ENCODE measurements around the gene LPAR1.
"Not testable (repeated sequence)": the region's sequence is repeated elsewhere in the genome, so short reads cannot be mapped to it uniquely, and the experiment has no call there.

LPAR1 gene

GRCh38 chr9:110830495-110830894, 207.8 kb downstream of the LPAR1 start:
- no peak overlapping the region for H3K18ac ChIP-seq (ENCODE audit: low read depth in 1 of 2, low read length in 2 of 2)
- no peak overlapping the region for H2BK15ac ChIP-seq (ENCODE audit: low read depth, poor library complexity, severe bottlenecking)
- no peak overlapping the region for H4K91ac ChIP-seq (ENCODE audit: low read length)
- no peak overlapping the region for H3K4me2 ChIP-seq (ENCODE audit: low read length, poor library complexity, severe bottlenecking)
- no peak overlapping the region for H4K8ac ChIP-seq (ENCODE audit: low read length)
- H3K9ac ChIP-seq (ENCODE audit: low read length), result no peak overlapping the region
- no peak overlapping the region for H3K14ac ChIP-seq (ENCODE audit: low read length in 2 of 2)
- H3K4me3 ChIP-seq (ENCODE audit: insufficient read depth in 1 of 2, low read depth in 1 of 2, low read length in 2 of 2), result no peak overlapping the region
- H3K36me3 ChIP-seq (ENCODE audit: control insufficient read depth in 1 of 2, insufficient read depth in 2 of 2, low read depth in 1 of 2, low read length in 2 of 2), result no peaks in the 10 kb centered on the region
- H2BK12ac ChIP-seq (ENCODE audit: low read length in 2 of 2), result no peak overlapping the region
- no peak overlapping the region for H3K23ac ChIP-seq (ENCODE audit: low read length in 2 of 2)
- DNase-seq, result no peak
- H3K79me1 ChIP-seq (replicated peaks; ENCODE audit: low read length, poor library complexity, severe bottlenecking), result no peaks in the 10 kb centered on the region
- no peak overlapping the region for H2AFZ ChIP-seq (ENCODE audit: low read depth, low read length)
- no peak overlapping the region for H3K4ac ChIP-seq (ENCODE audit: low read depth in 1 of 2, low read length in 2 of 2)
- no peaks in the 10 kb centered on the region for H3K27me3 ChIP-seq (ENCODE audit: control insufficient read depth in 1 of 2, insufficient read depth in 1 of 2, low read length in 2 of 2)
- H3K9me3 ChIP-seq (ENCODE audit: control insufficient read depth, low read length), result no peaks in the 10 kb centered on the region
- no peak overlapping the region for H2AK5ac ChIP-seq (ENCODE audit: low read length, severe bottlenecking)
- H3K27ac ChIP-seq (ENCODE audit: low read length, poor library complexity, severe bottlenecking), result no peak overlapping the region
- WGBS, result 96% methylated on average over 21 of the region's 21 CpGs
- no peaks in the 10 kb centered on the region for H3K4me1 ChIP-seq (ENCODE audit: control insufficient read depth, insufficient read depth, low read depth, low read length)
- H2BK120ac ChIP-seq (ENCODE audit: low read depth, low read length), result no peak overlapping the region
- no peak overlapping the region for H2BK5ac ChIP-seq (ENCODE audit: low read depth, low read length, poor library complexity, severe bottlenecking)

DNA sequence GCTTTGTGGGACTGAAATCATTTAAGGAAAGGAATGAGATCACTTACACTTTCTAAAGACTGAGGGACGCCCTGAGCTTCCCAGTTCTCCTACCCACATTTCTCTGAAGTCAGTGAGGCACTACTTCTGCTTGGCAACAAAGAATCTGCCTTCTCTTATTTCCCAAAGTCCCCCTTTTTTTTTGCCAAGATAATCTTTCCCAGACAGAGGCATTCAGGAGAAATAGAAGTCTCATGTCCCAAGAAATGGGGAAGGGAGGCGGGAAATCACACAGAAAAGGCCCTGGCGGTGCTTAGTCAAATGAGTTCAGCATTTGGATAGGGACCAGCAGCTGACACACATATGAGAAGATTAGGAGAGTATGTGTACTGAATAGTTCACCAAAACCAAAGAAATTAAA, 210.0 kb downstream of the LPAR1 start:
- H3K27me3 ChIP-seq (ENCODE audit: control insufficient read depth in 1 of 2, insufficient read depth in 1 of 2, low read length in 2 of 2), result no peaks in the 10 kb centered on the region
- H2AK5ac ChIP-seq (ENCODE audit: low read length, severe bottlenecking), result no peak overlapping the region
- no peak overlapping the region for H3K18ac ChIP-seq (ENCODE audit: low read depth in 1 of 2, low read length in 2 of 2)
- H2BK5ac ChIP-seq (ENCODE audit: low read depth, low read length, poor library complexity, severe bottlenecking), result no peak overlapping the region
- H3K27ac ChIP-seq (ENCODE audit: low read length, poor library complexity, severe bottlenecking), result no peak overlapping the region
- H2AFZ ChIP-seq (ENCODE audit: low read depth, low read length), result no peak overlapping the region
- no peak overlapping the region for H3K23ac ChIP-seq (ENCODE audit: low read length in 2 of 2)
- peak overlapping the region in 1 of 2 experiments; percentile 55 for H3K4me3 ChIP-seq (ENCODE audit: insufficient read depth in 1 of 2, low read depth in 1 of 2, low read length in 2 of 2)
- no peaks in the 10 kb centered on the region for H3K4me1 ChIP-seq (ENCODE audit: control insufficient read depth, insufficient read depth, low read depth, low read length)
- H2BK12ac ChIP-seq (ENCODE audit: low read length in 2 of 2), result no peak overlapping the region
- no peaks in the 10 kb centered on the region for H3K9me3 ChIP-seq (ENCODE audit: control insufficient read depth, low read length)
- H3K9ac ChIP-seq (ENCODE audit: low read length), result peak overlapping the region; percentile 77
- DNase-seq, result peak; percentile 17
- no peak overlapping the region for H2BK15ac ChIP-seq (ENCODE audit: low read depth, poor library complexity, severe bottlenecking)
- H3K4me2 ChIP-seq (ENCODE audit: low read length, poor library complexity, severe bottlenecking), result no peak overlapping the region
- no peak overlapping the region for H4K8ac ChIP-seq (ENCODE audit: low read length)
- H2BK120ac ChIP-seq (ENCODE audit: low read depth, low read length), result no peak overlapping the region
- no peaks in the 10 kb centered on the region for H3K36me3 ChIP-seq (ENCODE audit: control insufficient read depth in 1 of 2, insufficient read depth in 2 of 2, low read depth in 1 of 2, low read length in 2 of 2)
- H3K4ac ChIP-seq (ENCODE audit: low read depth in 1 of 2, low read length in 2 of 2), result no peak overlapping the region
- H4K91ac ChIP-seq (ENCODE audit: low read length), result no peak overlapping the region
- H3K79me1 ChIP-seq (replicated peaks; ENCODE audit: low read length, poor library complexity, severe bottlenecking), result no peaks in the 10 kb centered on the region
- WGBS, result 96% methylated on average over 3 of the region's 3 CpGs
- H3K14ac ChIP-seq (ENCODE audit: low read length in 2 of 2), result no peak overlapping the region

GRCh38 chr9:110826400-110826799, 211.9 kb downstream of the LPAR1 start:
- H3K27me3 ChIP-seq (ENCODE audit: control insufficient read depth in 1 of 2, insufficient read depth in 1 of 2, low read length in 2 of 2); H3K4ac ChIP-seq (ENCODE audit: low read depth in 1 of 2, low read length in 2 of 2); H2BK120ac ChIP-seq (ENCODE audit: low read depth, low read length); H3K79me1 ChIP-seq (replicated peaks; ENCODE audit: low read length, poor library complexity, severe bottlenecking); H2AK5ac ChIP-seq (ENCODE audit: low read length, severe bottlenecking); H3K4me2 ChIP-seq (ENCODE audit: low read length, poor library complexity, severe bottlenecking); H3K4me1 ChIP-seq (ENCODE audit: control insufficient read depth, insufficient read depth, low read depth, low read length); H3K27ac ChIP-seq (ENCODE audit: low read length, poor library complexity, severe bottlenecking); H4K8ac ChIP-seq (ENCODE audit: low read length); H3K14ac ChIP-seq (ENCODE audit: low read length in 2 of 2); H3K4me3 ChIP-seq (ENCODE audit: insufficient read depth in 1 of 2, low read depth in 1 of 2, low read length in 2 of 2); H2BK12ac ChIP-seq (ENCODE audit: low read length in 2 of 2); H3K18ac ChIP-seq (ENCODE audit: low read depth in 1 of 2, low read length in 2 of 2); H3K9ac ChIP-seq (ENCODE audit: low read length); H2AFZ ChIP-seq (ENCODE audit: low read depth, low read length); H2BK5ac ChIP-seq (ENCODE audit: low read depth, low read length, poor library complexity, severe bottlenecking); H3K9me3 ChIP-seq (ENCODE audit: control insufficient read depth, low read length); H4K91ac ChIP-seq (ENCODE audit: low read length); H2BK15ac ChIP-seq (ENCODE audit: low read depth, poor library complexity, severe bottlenecking); H3K36me3 ChIP-seq (ENCODE audit: control insufficient read depth in 1 of 2, insufficient read depth in 2 of 2, low read depth in 1 of 2, low read length in 2 of 2); DNase-seq; H3K23ac ChIP-seq (ENCODE audit: low read length in 2 of 2): not testable (repeated sequence)
- WGBS, result 62% methylated on average over 7 of the region's 9 CpGs

DNA sequence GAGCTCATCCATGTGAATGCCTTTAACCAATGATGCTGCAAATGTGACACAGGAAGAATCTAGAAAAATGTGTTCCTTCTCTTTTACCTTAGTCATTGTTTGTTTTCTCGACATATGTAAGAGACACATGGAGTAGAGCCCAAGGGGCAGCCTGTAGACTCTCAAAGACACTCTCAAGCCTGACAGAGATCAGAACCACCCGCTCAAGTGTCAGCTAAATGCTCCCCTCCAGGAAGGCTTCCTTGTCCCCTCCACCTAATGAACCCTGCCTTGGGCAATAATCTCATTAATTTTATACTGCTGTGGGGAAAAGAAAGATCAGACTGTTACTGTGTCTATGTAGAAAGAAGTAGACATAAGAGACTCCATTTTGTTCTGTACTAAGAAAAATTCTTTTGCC, 212.3 kb downstream of the LPAR1 start:
- no peak overlapping the region for H2BK120ac ChIP-seq (ENCODE audit: low read depth, low read length)
- H3K36me3 ChIP-seq (ENCODE audit: control insufficient read depth in 1 of 2, insufficient read depth in 2 of 2, low read depth in 1 of 2, low read length in 2 of 2), result no peaks in the 10 kb centered on the region
- H3K79me1 ChIP-seq (replicated peaks; ENCODE audit: low read length, poor library complexity, severe bottlenecking), result no peaks in the 10 kb centered on the region
- H2AK5ac ChIP-seq (ENCODE audit: low read length, severe bottlenecking), result no peak overlapping the region
- DNase-seq, result no peak
- no peak overlapping the region for H2AFZ ChIP-seq (ENCODE audit: low read depth, low read length)
- no peak overlapping the region for H3K23ac ChIP-seq (ENCODE audit: low read length in 2 of 2)
- no peak overlapping the region for H2BK12ac ChIP-seq (ENCODE audit: low read length in 2 of 2)
- no peaks in the 10 kb centered on the region for H3K27me3 ChIP-seq (ENCODE audit: control insufficient read depth in 1 of 2, insufficient read depth in 1 of 2, low read length in 2 of 2)
- no peak overlapping the region for H3K9ac ChIP-seq (ENCODE audit: low read length)
- H3K4ac ChIP-seq (ENCODE audit: low read depth in 1 of 2, low read length in 2 of 2), result no peak overlapping the region
- no peak overlapping the region for H4K8ac ChIP-seq (ENCODE audit: low read length)
- H3K4me1 ChIP-seq (ENCODE audit: control insufficient read depth, insufficient read depth, low read depth, low read length), result no peaks in the 10 kb centered on the region
- no peak overlapping the region for H2BK15ac ChIP-seq (ENCODE audit: low read depth, poor library complexity, severe bottlenecking)
- no peak overlapping the region for H3K27ac ChIP-seq (ENCODE audit: low read length, poor library complexity, severe bottlenecking)
- no peak overlapping the region for H3K4me3 ChIP-seq (ENCODE audit: insufficient read depth in 1 of 2, low read depth in 1 of 2, low read length in 2 of 2)
- 89% methylated on average over 1 of the region's 2 CpGs for WGBS
- peak overlapping the region in 1 of 2 experiments; percentile 12 for H3K18ac ChIP-seq (ENCODE audit: low read depth in 1 of 2, low read length in 2 of 2)
- no peak overlapping the region for H3K14ac ChIP-seq (ENCODE audit: low read length in 2 of 2)
- no peak overlapping the region for H3K4me2 ChIP-seq (ENCODE audit: low read length, poor library complexity, severe bottlenecking)
- no peak overlapping the region for H4K91ac ChIP-seq (ENCODE audit: low read length)
- H2BK5ac ChIP-seq (ENCODE audit: low read depth, low read length, poor library complexity, severe bottlenecking), result no peak overlapping the region
- no peaks in the 10 kb centered on the region for H3K9me3 ChIP-seq (ENCODE audit: control insufficient read depth, low read length)

Data from mesenchymal stem cell (in vitro differentiated cells and primary cell).